Mucosa of rectum (tissue), 2 donors: Measurements from ENCODE around the gene IRF3.
A peak's percentile ranks its signal among the peaks of the same experiment; 100 is the strongest.

Experiments
- H3K27ac ChIP-seq, 2 donors: one replicate each; pipeline ENCODE4 v1.7.0; 2013; ENCODE audit warnings: inconsistent platforms in 2 of 2, low read depth in 2 of 2, low read length in 2 of 2
- H3K27me3 ChIP-seq, 2 donors: one replicate each; pipeline ENCODE4 v1.7.0; 2013; ENCODE audit warnings: low read length in 2 of 2; ENCODE audit not compliant: control insufficient read depth in 2 of 2, insufficient read depth in 2 of 2
- H3K36me3 ChIP-seq, 2 donors: one replicate each; pipeline ENCODE4 v1.7.0; 2013; ENCODE audit warnings: low read length in 2 of 2; ENCODE audit not compliant: control insufficient read depth in 2 of 2, insufficient read depth in 2 of 2
- H3K4me1 ChIP-seq, 2 donors: one replicate each; pipeline ENCODE4 v1.7.0; 2013; ENCODE audit warnings: low read length in 2 of 2, mild to moderate bottlenecking in 1 of 2; ENCODE audit not compliant: control insufficient read depth in 2 of 2, insufficient read depth in 2 of 2
- H3K4me3 ChIP-seq, 2 donors: one replicate each; pipeline ENCODE4 v1.7.0; 2013; ENCODE audit warnings: low read length in 2 of 2
- H3K9ac ChIP-seq, 2 donors: one replicate each; pipeline ENCODE4 v1.7.0; 2013; ENCODE audit warnings: low read length in 2 of 2, low read depth in 1 of 2, mild to moderate bottlenecking in 1 of 2
- H3K9me3 ChIP-seq, 2 donors: one replicate each; pipeline ENCODE4 v1.7.0; 2013; ENCODE audit warnings: low read length in 2 of 2; ENCODE audit not compliant: control insufficient read depth in 2 of 2
- donor health status: healthy.
- donor health status: Normal muscosa, but diverticular disease.

The IRF3 gene

GRCh38 chr19:49696865-49697264, 31.2 kb upstream of the IRF3 start:
- Histone ChIP-seq H3K4me1 (no peaks in the 10 kb centered on the region), H3K27me3 (peaks cover 0 to 4% of the 10 kb centered on the region in 2 donors), H3K4me3 (no peak overlapping the region), H3K36me3 (no peaks in the 10 kb centered on the region), H3K27ac (no peak overlapping the region), H3K9me3 (no peaks in the 10 kb centered on the region), H3K9ac (no peak overlapping the region)

- H3K4me3 ChIP-seq = no peak overlapping the region
- no peak overlapping the region for H3K27ac ChIP-seq
- no peak overlapping the region for H3K9ac ChIP-seq
- H3K36me3 ChIP-seq = no peaks in the 10 kb centered on the region
- no peaks in the 10 kb centered on the region for H3K4me1 ChIP-seq
- H3K27me3 ChIP-seq = peaks cover 7 to 10% of the 10 kb centered on the region in 2 donors
- no peaks in the 10 kb centered on the region for H3K9me3 ChIP-seq
Observed at GRCh38 chr19:49696115-49696514, 30.5 kb upstream of the IRF3 start.

GRCh38 chr19:49692147-49692506, 26.5 kb upstream of the IRF3 start:
- peaks cover 13 to 14% of the 10 kb centered on the region in 2 donors for H3K4me1 ChIP-seq
- H3K9ac ChIP-seq = no peak overlapping the region
- H3K27me3 ChIP-seq = peaks cover 10 to 14% of the 10 kb centered on the region in 2 donors

GRCh38 chr19:49691243-49692146, 25.8 kb upstream of the IRF3 start:
- Histone ChIP-seq H3K4me3 (peak overlapping the region in 1 of 2 donors; percentile 59), H3K36me3 (no peaks in the 10 kb centered on the region), H3K9ac (no peak overlapping the region), H3K4me1 (peaks cover 13 to 14% of the 10 kb centered on the region in 2 donors), H3K9me3 (no peaks in the 10 kb centered on the region), H3K27me3 (peaks cover 10 to 14% of the 10 kb centered on the region in 2 donors), H3K27ac (no peak overlapping the region)

More at GRCh38 chr19:49692147-49692506, 26.5 kb upstream of the IRF3 start:
- Histone ChIP-seq H3K9me3 (no peaks in the 10 kb centered on the region), H3K27ac (no peak overlapping the region), H3K36me3 (no peaks in the 10 kb centered on the region), H3K4me3 (no peak overlapping the region)

GRCh38 chr19:49690656-49691242, 25.1 kb upstream of the IRF3 start, which contains the start of gene CPT1C:
Gene CPT1C, plus strand, starts transcription at chr19:49691116. Its CDS starts 1,137 bp downstream, at chr19:49692253.
- H3K27ac ChIP-seq = peak within 1 kb of the TSS in 1 of 2 donors; percentile 17

GRCh38 chr19:49690079-49690655, 24.5 kb upstream of the IRF3 start:
- H3K4me1 ChIP-seq = peaks cover 13 to 14% of the 10 kb centered on the region in 2 donors
- peak overlapping the region; percentile 48 to 59 for H3K4me3 ChIP-seq
- peaks cover 8 to 9% of the 10 kb centered on the region in 2 donors for H3K36me3 ChIP-seq
- peak overlapping the region in 1 of 2 donors; percentile 17 for H3K27ac ChIP-seq
- no peaks in the 10 kb centered on the region for H3K9me3 ChIP-seq
- peak overlapping the region; percentile 17 to 41 for H3K9ac ChIP-seq
- H3K27me3 ChIP-seq = peaks cover 10 to 14% of the 10 kb centered on the region in 2 donors

More at GRCh38 chr19:49690656-49691242, 25.1 kb upstream of the IRF3 start, which contains the start of gene CPT1C:
- H3K9ac ChIP-seq = peak within 1 kb of the TSS; percentile 17 to 41
- H3K4me3 ChIP-seq = peak within 1 kb of the TSS; percentile 48 to 59
- no peaks in the 10 kb centered on the region for H3K9me3 ChIP-seq
- peaks cover 6% of the 10 kb centered on the region in 2 donors for H3K36me3 ChIP-seq
- peaks cover 10 to 14% of the 10 kb centered on the region in 2 donors for H3K27me3 ChIP-seq
- H3K4me1 ChIP-seq = peaks cover 13 to 14% of the 10 kb centered on the region in 2 donors

GRCh38 chr19:49689133-49690078, 23.7 kb upstream of the IRF3 start, which contains the start of gene ADM5:
Gene ADM5, plus strand, starts transcription at chr19:49689594. Its CDS starts 244 bp downstream, at chr19:49689838.
- peaks cover 13 to 14% of the 10 kb centered on the region in 2 donors for H3K4me1 ChIP-seq
- H3K27ac ChIP-seq = peak within 1 kb of the TSS; percentile 17 to 30

GRCh38 chr19:49688531-49689132, 23.0 kb upstream of the IRF3 start:
- Histone ChIP-seq H3K36me3 (peaks cover 12 to 19% of the 10 kb centered on the region in 2 donors), H3K4me1 (peaks cover 13 to 14% of the 10 kb centered on the region in 2 donors), H3K27me3 (peaks cover 10 to 14% of the 10 kb centered on the region in 2 donors), H3K4me3 (no peak overlapping the region), H3K9ac (no peak overlapping the region), H3K9me3 (no peaks in the 10 kb centered on the region), H3K27ac (peak overlapping the region in 1 of 2 donors; percentile 30)

More at GRCh38 chr19:49689133-49690078, 23.7 kb upstream of the IRF3 start, which contains the start of gene ADM5:
- H3K9me3 ChIP-seq = no peaks in the 10 kb centered on the region
- H3K9ac ChIP-seq = peak within 1 kb of the TSS; percentile 17 to 41
- H3K36me3 ChIP-seq = peaks cover 8 to 13% of the 10 kb centered on the region in 2 donors
- H3K27me3 ChIP-seq = peaks cover 10 to 14% of the 10 kb centered on the region in 2 donors
- peak within 1 kb of the TSS; percentile 48 to 59 for H3K4me3 ChIP-seq
